OCI-M2 (cell line): ENCODE measurements around the gene LRRC40.

ENCODE experiments used
- DNase-seq: peaks from one replicate; lab custom pipeline; 2025; ENCODE audit not compliant: unreplicated experiment; lab: John Stamatoyannopoulos, UW

Gene LRRC40

DNA sequence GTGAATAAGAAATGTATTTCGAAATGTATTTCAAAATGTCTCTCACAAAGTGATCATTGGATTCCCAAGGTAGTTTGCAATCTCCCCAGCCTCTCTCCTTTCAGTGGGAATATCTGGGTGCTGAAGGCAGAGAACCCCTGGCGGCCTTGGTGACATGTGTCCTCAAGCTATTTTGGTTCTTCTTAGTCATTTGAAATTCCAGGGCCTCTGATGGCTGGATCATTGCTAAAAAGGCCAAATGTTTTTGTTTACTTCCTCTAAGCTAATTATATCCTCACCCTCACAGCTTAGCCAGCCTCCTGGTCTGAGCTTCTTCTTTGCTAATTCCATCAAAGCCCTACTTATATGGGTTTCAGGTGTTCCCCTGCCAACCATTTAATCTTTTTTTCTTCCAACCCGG lies 71.2 kb downstream of the LRRC40 start:
- no peak for DNase-seq

- DNase-seq, result no peak
Measured at GRCh38 chr1:70117046-70117445, 88.3 kb downstream of the LRRC40 start.

GRCh38 chr1:70115315-70115714 lies 90.1 kb downstream of the LRRC40 start:
- no peak for DNase-seq

DNA sequence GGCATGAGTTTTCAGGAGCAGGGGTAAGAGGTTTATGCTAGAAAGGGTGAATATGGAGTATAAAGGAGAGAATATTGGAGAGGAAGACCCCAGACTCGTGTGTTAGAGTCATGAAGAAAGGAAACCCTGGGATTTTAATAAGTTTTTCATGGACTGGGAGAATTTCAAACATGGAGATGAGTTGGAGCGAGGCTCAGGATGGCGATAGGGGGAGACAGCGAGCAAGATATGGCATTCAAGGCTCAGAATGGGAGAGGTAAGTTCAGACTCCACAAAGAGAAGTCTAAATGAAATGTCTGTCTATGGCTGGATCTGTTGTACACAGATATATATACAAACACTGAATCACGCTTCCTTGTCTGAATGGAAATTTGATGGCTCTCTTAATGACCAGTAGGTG lies 92.5 kb downstream of the LRRC40 start:
- no peak for DNase-seq

- DNase-seq, result no peak
Measured at GRCh38 chr1:70109241-70109640, 96.1 kb downstream of the LRRC40 start.

- DNase-seq, result no peak
Measured at GRCh38 chr1:70103770-70104169, 101.6 kb downstream of the LRRC40 start.

DNA sequence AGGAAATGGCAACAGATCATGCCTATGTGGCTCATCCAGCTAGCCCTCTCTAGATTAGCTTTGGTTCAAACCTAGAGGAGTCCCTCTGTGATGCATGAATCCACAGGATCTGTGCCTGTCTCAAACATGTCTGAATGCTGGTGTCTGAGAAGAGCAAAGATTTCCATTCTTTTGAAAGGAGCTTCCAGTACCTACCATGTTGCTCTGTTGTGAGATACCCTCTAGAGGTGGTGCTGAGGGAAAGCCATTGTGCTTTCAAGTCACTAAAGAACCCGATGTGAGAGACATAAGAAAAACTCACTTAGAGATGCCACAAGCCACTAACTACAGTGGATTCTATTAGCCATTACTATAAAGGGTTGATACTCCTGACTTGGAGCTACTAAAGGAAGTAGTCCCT lies 103.6 kb downstream of the LRRC40 start:
- no peak for DNase-seq

- DNase-seq, result no peak
Measured at GRCh38 chr1:70101231-70101630, 104.1 kb downstream of the LRRC40 start.
